ENCODE results near the gene COX8A. TPM values are rescaled to one million over a fixed set of nuclear protein-coding genes. Genes with fewer than 3 reads are reported as not detected.

COX8A gene
- total and polyA plus RNA-seq, 2 of the 8 experiments (the other 6 are each of a cell fraction or from before 2014, with no cell fraction given), result 365 to 1,720 TPM

DNA sequence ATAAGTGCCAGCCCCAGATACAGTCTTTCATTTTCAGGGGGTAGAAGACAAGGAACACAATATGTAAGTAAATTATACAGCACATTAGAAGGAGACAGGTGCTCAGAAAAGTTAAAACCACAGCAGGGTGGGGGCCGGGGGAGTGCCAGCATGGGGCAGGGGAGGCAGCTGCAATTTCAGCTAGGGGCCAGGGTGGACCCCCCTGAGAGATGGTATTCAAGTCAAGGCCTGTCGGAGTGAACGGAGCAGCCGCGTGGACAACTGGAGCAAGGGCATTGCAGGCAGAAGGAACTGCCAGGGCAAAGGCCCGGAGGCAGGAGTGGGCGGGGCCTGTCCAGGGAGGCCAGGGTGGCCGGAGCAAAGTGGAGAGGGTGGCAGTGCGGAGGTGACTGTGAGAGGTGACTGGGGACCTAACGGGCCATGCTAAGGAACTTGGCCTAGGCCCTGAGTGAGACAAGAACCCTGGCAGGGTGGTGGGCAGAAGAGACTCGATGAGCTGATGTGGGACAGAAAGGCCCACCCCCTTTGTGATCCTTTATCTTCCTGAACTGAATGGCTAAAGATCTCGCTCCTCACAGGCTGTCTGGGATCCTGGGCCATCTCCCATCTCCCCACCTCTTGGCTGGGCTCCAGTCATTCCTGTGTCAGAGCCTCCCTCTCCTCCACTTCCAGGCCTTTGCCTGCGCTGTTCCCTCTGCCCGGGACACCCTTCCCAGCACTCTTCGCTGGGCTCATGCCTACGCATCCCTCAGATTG is 38.9 kb downstream of the COX8A start (continued):
- no peak for TF ChIP-seq ASH2L (IDR thresholded peaks at IDR 0.05; ENCODE audit: low read length)
- TF ChIP-seq SAP30 (IDR thresholded peaks at IDR 0.05; ENCODE audit: insufficient read depth, insufficient replicate concordance, low read length), result no peak
- TF ChIP-seq TEAD4 (IDR thresholded peaks at IDR 0.05; ENCODE audit: low read depth, low read length), result no peak
- no peak for TF ChIP-seq SIRT6 (IDR thresholded peaks at IDR 0.05; ENCODE audit: low read length)
- TF ChIP-seq, protein P1, sequence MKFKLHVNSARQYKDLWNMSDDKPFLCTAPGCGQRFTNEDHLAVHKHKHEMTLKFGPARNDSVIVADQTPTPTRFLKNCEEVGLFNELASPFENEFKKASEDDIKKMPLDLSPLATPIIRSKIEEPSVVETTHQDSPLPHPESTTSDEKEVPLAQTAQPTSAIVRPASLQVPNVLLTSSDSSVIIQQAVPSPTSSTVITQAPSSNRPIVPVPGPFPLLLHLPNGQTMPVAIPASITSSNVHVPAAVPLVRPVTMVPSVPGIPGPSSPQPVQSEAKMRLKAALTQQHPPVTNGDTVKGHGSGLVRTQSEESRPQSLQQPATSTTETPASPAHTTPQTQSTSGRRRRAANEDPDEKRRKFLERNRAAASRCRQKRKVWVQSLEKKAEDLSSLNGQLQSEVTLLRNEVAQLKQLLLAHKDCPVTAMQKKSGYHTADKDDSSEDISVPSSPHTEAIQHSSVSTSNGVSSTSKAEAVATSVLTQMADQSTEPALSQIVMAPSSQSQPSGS (IDR thresholded peaks at IDR 0.05; ENCODE audit: low read length), result no peak
- no peak for TF ChIP-seq KDM4A (IDR thresholded peaks at IDR 0.05; ENCODE audit: low read depth, low read length, severe bottlenecking)
